H1 (cell line): Measurements from ENCODE around the gene OR2AJ1. TPM values are rescaled to one million over a fixed set of nuclear protein-coding genes. Genes with fewer than 3 reads are reported as not detected.

Experiments used
- CTCF ChIA-PET: fragments of 300-600 bp; sonication (Branson Sonifier 250); formaldehyde crosslinking; loops from one replicate; lab custom pipeline; 2021; ENCODE audit not compliant: partially characterized antibody; lab: Charles Lee
- POLR2A ChIA-PET: fragments of 300-600 bp; sonication (Branson Sonifier 250); formaldehyde crosslinking; loops from one replicate; lab custom pipeline; 2021; ENCODE audit warnings: inconsistent platforms; ENCODE audit not compliant: partially characterized antibody; lab: Charles Lee
- DNase-seq, 2 experiments: peaks; one replicate each; pipeline versions ENCODE4 v3.0.0 to v3.0.0-alpha.2; 2010 to 2022; ENCODE audit warnings: low spot score in 2 of 2, low read depth in 1 of 2, mixed read lengths in 1 of 2
- FAIRE-seq: peaks from 2 replicates; lab custom pipeline; 2011; peaks lifted over from hg19 to GRCh38; lab: Jason Lieb, UNC
- H2AFZ ChIP-seq: 2 replicates; pipeline ENCODE4 v1.8.1; 2012; ENCODE audit warnings: low read length, inconsistent platforms
- H2AK5ac ChIP-seq: 2 replicates; pipeline ENCODE4 v1.6.1; 2013; ENCODE audit warnings: low read depth, low read length
- H2BK120ac ChIP-seq: replicated peaks from 2 replicates; pipeline ENCODE3; 2013; ENCODE audit warnings: low read depth, low read length, inconsistent platforms
- H2BK12ac ChIP-seq: 2 replicates; pipeline ENCODE4 v1.6.1; 2013; ENCODE audit warnings: low read depth, low read length
- H2BK15ac ChIP-seq: 2 replicates; pipeline ENCODE4 v1.6.1; 2013; ENCODE audit warnings: low read length
- H2BK20ac ChIP-seq: 2 replicates; pipeline ENCODE4 v1.6.1; 2013; ENCODE audit warnings: low read length
- H2BK5ac ChIP-seq: 2 replicates; pipeline ENCODE4 v1.6.1; 2013; ENCODE audit warnings: low read depth, low read length
- H3K14ac ChIP-seq: 2 replicates; pipeline ENCODE4 v1.6.1; 2013; ENCODE audit warnings: inconsistent platforms; ENCODE audit not compliant: insufficient read length
- H3K18ac ChIP-seq: 2 replicates; pipeline ENCODE4 v1.6.1; 2013; ENCODE audit warnings: low read length; ENCODE audit errors: extremely low read depth
- H3K23ac ChIP-seq: 2 replicates; pipeline ENCODE4 v1.6.1; 2013; ENCODE audit warnings: inconsistent platforms; ENCODE audit not compliant: insufficient read length
- H3K23me2 ChIP-seq: 2 replicates; pipeline ENCODE4 v1.6.1; 2013; ENCODE audit warnings: low read depth, low read length
- H3K27ac ChIP-seq: 2 replicates; pipeline ENCODE4 v1.6.1; 2011; ENCODE audit warnings: low read depth, low read length, inconsistent platforms
- H3K27me3 ChIP-seq, 4 experiments: replicated peaks in 1 of 4; 1 replicate in 1 of 4; 2 replicates in 3 of 4; pipeline versions ENCODE4 v1.6.1 to v1.8.1; 2011 to 2013; ENCODE audit warnings: low read length in 3 of 4, mild to moderate bottlenecking in 3 of 4, inconsistent platforms in 2 of 4, mixed read lengths in 2 of 4, moderate library complexity in 1 of 4; ENCODE audit not compliant: control insufficient read depth in 3 of 4, insufficient read depth in 3 of 4; ENCODE audit errors: extremely low read depth in 1 of 4
- H3K36me3 ChIP-seq, 4 experiments: 2 replicates each; pipeline versions ENCODE4 v1.6.1 to v1.8.1; 2011 to 2013; ENCODE audit warnings: mild to moderate bottlenecking in 4 of 4, low read length in 3 of 4, moderate library complexity in 2 of 4, control low read depth in 1 of 4, inconsistent platforms in 1 of 4; ENCODE audit not compliant: insufficient read depth in 4 of 4, control insufficient read depth in 2 of 4
- H3K4ac ChIP-seq: replicated peaks from 2 replicates; pipeline ENCODE3; 2013; ENCODE audit warnings: low read length, low read depth, mixed read lengths, inconsistent platforms; ENCODE audit not compliant: insufficient read length
- H3K4me1 ChIP-seq, 4 experiments: replicated peaks in 1 of 4; 1 replicate in 1 of 4; 2 replicates in 3 of 4; pipeline versions ENCODE4 v1.6.1 to v1.8.1; 2011 to 2013; ENCODE audit warnings: low read length in 3 of 4, inconsistent platforms in 2 of 4, mixed read lengths in 1 of 4; ENCODE audit not compliant: insufficient read depth in 4 of 4, control insufficient read depth in 3 of 4
- H3K4me2 ChIP-seq, 2 experiments: 2 replicates each; pipeline versions ENCODE4 v1.6.1 to v1.8.1; 2011 to 2013; ENCODE audit warnings: low read depth in 2 of 2, low read length in 2 of 2, control low read depth in 1 of 2, inconsistent platforms in 1 of 2, mild to moderate bottlenecking in 1 of 2; ENCODE audit not compliant: insufficient read depth in 1 of 2
- H3K4me3 ChIP-seq, 4 experiments: fragments of 200-600, 300-600 bp in 1 of 4; sonication (generic), shearing (Covaris generic), sonication (Bioruptor Twin) in 1 of 4; 2 replicates each; pipeline versions ENCODE4 v1.5.1 to v1.8.1; 2011 to 2016; ENCODE audit warnings: low read length in 4 of 4, low read depth in 3 of 4, control low read depth in 2 of 4, inconsistent platforms in 2 of 4, mild to moderate bottlenecking in 2 of 4, mixed read lengths in 1 of 4, moderate library complexity in 1 of 4; ENCODE audit not compliant: insufficient read depth in 2 of 4; ENCODE audit errors: extremely low read depth in 1 of 4
- H3K56ac ChIP-seq: replicated peaks from 2 replicates; pipeline ENCODE3; 2013; ENCODE audit warnings: low read depth, mild to moderate bottlenecking, mixed read lengths, low read length, inconsistent platforms; ENCODE audit not compliant: insufficient read length
- H3K79me1 ChIP-seq: 2 replicates; pipeline ENCODE4 v1.6.1; 2013; ENCODE audit warnings: low read depth, low read length, control low read depth
- H3K79me2 ChIP-seq, 2 experiments: 2 replicates each; pipeline versions ENCODE4 v1.6.1 to v1.8.1; 2012 to 2013; ENCODE audit warnings: low read length in 2 of 2, mild to moderate bottlenecking in 2 of 2, inconsistent platforms in 1 of 2; ENCODE audit not compliant: insufficient read depth in 2 of 2, control insufficient read depth in 1 of 2
- H3K9ac ChIP-seq, 4 experiments: replicated peaks in 1 of 4; 1 replicate in 1 of 4; 2 replicates in 3 of 4; pipeline versions ENCODE4 v1.6.1 to v1.8.1; 2011 to 2013; ENCODE audit warnings: low read depth in 3 of 4, low read length in 3 of 4, control low read depth in 2 of 4, mild to moderate bottlenecking in 2 of 4, moderate library complexity in 2 of 4, inconsistent platforms in 1 of 4; ENCODE audit errors: extremely low read depth in 1 of 4
- H3K9me3 ChIP-seq, 2 experiments: 2 replicates each; pipeline versions ENCODE4 v1.6.1 to v1.8.1; 2012 to 2013; ENCODE audit warnings: mild to moderate bottlenecking in 2 of 2, moderate library complexity in 2 of 2, control low read depth in 1 of 2, inconsistent platforms in 1 of 2, low read depth in 1 of 2, low read length in 1 of 2, mixed read lengths in 1 of 2; ENCODE audit not compliant: insufficient read depth in 2 of 2
- H4K20me1 ChIP-seq, 2 experiments: replicated peaks in 1 of 2; 2 replicates each; pipeline versions ENCODE3 to v1.8.1; 2011 to 2013; ENCODE audit warnings: inconsistent platforms in 2 of 2, low read length in 2 of 2, mild to moderate bottlenecking in 1 of 2; ENCODE audit not compliant: insufficient read depth in 2 of 2, control insufficient read depth in 1 of 2
- H4K5ac ChIP-seq: 2 replicates; pipeline ENCODE4 v1.6.1; 2013; ENCODE audit warnings: low read length, low read depth, mixed read lengths, inconsistent platforms; ENCODE audit not compliant: insufficient read length
- H4K8ac ChIP-seq: 2 replicates; pipeline ENCODE4 v1.8.0; 2013; ENCODE audit warnings: mild to moderate bottlenecking, moderate library complexity, low read length, inconsistent platforms; ENCODE audit not compliant: insufficient read depth; ENCODE audit errors: extremely low read depth
- H4K91ac ChIP-seq: replicated peaks from 2 replicates; pipeline ENCODE3; 2013; ENCODE audit warnings: low read length, mixed read lengths, inconsistent platforms; ENCODE audit not compliant: insufficient read length
- ATF2 ChIP-seq: IDR thresholded peaks from 2 replicates; pipeline ENCODE4 v1.6.1; 2012; ENCODE audit warnings: low read length, inconsistent platforms
- CEBPB ChIP-seq: IDR thresholded peaks from 2 replicates; pipeline ENCODE4 v1.6.1; 2012; ENCODE audit warnings: low read depth, low read length
- CREB1 ChIP-seq: IDR thresholded peaks from 2 replicates; pipeline ENCODE4 v1.6.1; 2012; ENCODE audit warnings: inconsistent platforms
- HDAC2 ChIP-seq, 2 experiments: fragments of 300-600 bp in 1 of 2; sonication (generic) in 1 of 2; IDR thresholded peaks; 2 replicates each; pipeline ENCODE4 v1.6.1; 2011 to 2012; ENCODE audit warnings: low read depth in 2 of 2, low read length in 2 of 2, mild to moderate bottlenecking in 2 of 2, moderate library complexity in 2 of 2, borderline replicate concordance in 1 of 2, inconsistent platforms in 1 of 2
- JUND ChIP-seq: IDR thresholded peaks from 2 replicates; pipeline ENCODE4 v1.6.1; 2011; ENCODE audit warnings: mild to moderate bottlenecking, improper control_type of control experiment, low read length
- MAX ChIP-seq: IDR thresholded peaks from 2 replicates; pipeline ENCODE4 v1.6.1; 2012; ENCODE audit warnings: inconsistent platforms
- RAD21 ChIP-seq, 2 experiments: IDR thresholded peaks in 1 of 2; conservative IDR thresholded peaks in 1 of 2; 2 replicates each; pipeline ENCODE4 v1.6.1; 2011; ENCODE audit warnings: low read depth in 2 of 2, low read length in 2 of 2, improper control_type of control experiment in 1 of 2, inconsistent platforms in 1 of 2, mild to moderate bottlenecking in 1 of 2, moderate library complexity in 1 of 2
- RBBP5 ChIP-seq: IDR thresholded peaks from 2 replicates; pipeline ENCODE4 v1.7.1; 2012; ENCODE audit warnings: low read depth, mild to moderate bottlenecking, inconsistent platforms, low read length, moderate library complexity, borderline replicate concordance
- SP2 ChIP-seq: IDR thresholded peaks from 2 replicates; pipeline ENCODE4 v1.6.1; 2012; ENCODE audit warnings: mild to moderate bottlenecking, low read length, inconsistent platforms
- TAF1 ChIP-seq: IDR thresholded peaks from 2 replicates; pipeline ENCODE4 v1.6.1; 2011; ENCODE audit warnings: mild to moderate bottlenecking, low read depth, low read length
- TAF7 ChIP-seq: optimal IDR thresholded peaks from 2 replicates; pipeline ENCODE3; 2011; ENCODE audit warnings: low read depth, mild to moderate bottlenecking, inconsistent platforms, low read length, moderate library complexity, borderline replicate concordance
- YY1 ChIP-seq: IDR thresholded peaks from 2 replicates; pipeline ENCODE4 v1.6.1; 2011; ENCODE audit warnings: low read depth, mild to moderate bottlenecking, low read length
- WGBS, 2 experiments: shearing (Covaris generic) in 1 of 2; methylation state at CpG; one replicate each; pipeline versions ENCODE4 v1.1.6 to v1.1.7; 2013 to 2015; ENCODE audit warnings: low lambda C conversion rate in 2 of 2, mixed read lengths in 2 of 2, inconsistent platforms in 1 of 2, low coverage in 1 of 2, missing lambda C conversion rate in 1 of 2; ENCODE audit not compliant: insufficient replicate concordance in 2 of 2, insufficient coverage in 1 of 2, insufficient read length in 1 of 2; ENCODE audit errors: extremely low coverage in 1 of 2, missing lambda C conversion rate in 1 of 2; 5-methylcytosine and 5-hydroxymethylcytosine counted together
- polyA plus RNA-seq, 7 experiments: library from polyadenylated mRNA; depleted of rRNA in 3 of 7; stranded (reverse) in 5 of 7; unstranded in 2 of 7; fragments of >200 nt in 5 of 7; fragments of 200-250 nt in 2 of 7; gene quantifications; 1 replicate in 5 of 7; 2 replicates in 1 of 7; 4 replicates in 1 of 7; pipeline versions ENCODE4 v1.2.1 to v1.2.3, GENCODE V29; 2011 to 2013; ENCODE audit warnings: missing spikeins in 2 of 7, mixed read lengths in 2 of 7
- total RNA-seq: library from RNA; stranded (reverse); fragmentation: NEBNext Ultra II Directional; extraction: Animal tissue kit (Norgen Biotek cat#: 25700); gene quantifications from 2 replicates; pipeline ENCODE4 v1.2.1, GENCODE V29; 2021

OR2AJ1 gene
- total and polyA plus RNA-seq, 2 of the 8 experiments (the other 6 are each of a cell fraction or from before 2014, with no cell fraction given), result not detected

GRCh38 chr1:247913786-247914185 is 10.9 kb upstream of the OR2AJ1 start:
- no peak overlapping the region for H3K56ac ChIP-seq
- no peaks in the 10 kb centered on the region for H3K36me3 ChIP-seq
- no peak overlapping the region for H4K8ac ChIP-seq
- no peak overlapping the region for H2BK12ac ChIP-seq
- no peak overlapping the region for H2AFZ ChIP-seq
- no peaks in the 10 kb centered on the region for H3K79me1 ChIP-seq
- peaks cover 45 to 51% of the 10 kb centered on the region in 2 experiments for H3K9me3 ChIP-seq
- no peak overlapping the region for H3K23ac ChIP-seq
- H3K4ac ChIP-seq, result no peak overlapping the region
- H4K91ac ChIP-seq, result no peak overlapping the region
- ChIA-PET CTCF (interaction anchor here (1.0 kb wide), 1 partner anchor 22 kb away, joined by 3 read pairs; no protein-coding TSS in a partner anchor), POLR2A (no interaction called here)
- FAIRE-seq, result no peak
- H3K23me2 ChIP-seq, result no peaks in the 10 kb centered on the region
- no peak overlapping the region for H2BK5ac ChIP-seq
- WGBS, 2 experiments, result 62% methylated on average over 2 of the region's 2 CpGs; no CpG with 5 or more reads in 1 of the 2 experiments
- H3K4me3 ChIP-seq, result no peak overlapping the region
- no peak overlapping the region for H2BK20ac ChIP-seq
- no peak overlapping the region for H2BK15ac ChIP-seq
- H3K27ac ChIP-seq, result no peak overlapping the region
- H4K5ac ChIP-seq, result no peak overlapping the region
- H3K79me2 ChIP-seq, result no peaks in the 10 kb centered on the region
- H2BK120ac ChIP-seq, result no peak overlapping the region
- H3K27me3 ChIP-seq, result no peaks in the 10 kb centered on the region
- no peak overlapping the region for H3K4me2 ChIP-seq
- H4K20me1 ChIP-seq, result no peaks in the 10 kb centered on the region
- no peak overlapping the region for H3K14ac ChIP-seq
- no peaks in the 10 kb centered on the region for H3K4me1 ChIP-seq
- no peak overlapping the region for H2AK5ac ChIP-seq
- no peak overlapping the region for H3K18ac ChIP-seq
- no peak for DNase-seq
- no peak overlapping the region for H3K9ac ChIP-seq
- TF ChIP-seq SP2 (no peak), CREB1 (no peak), TAF7 (no peak), CEBPB (no peak), ATF2 (no peak), HDAC2 (IDR thresholded peaks at IDR 0.05; ENCODE audit: borderline replicate concordance in 1 of 2, low read depth in 2 of 2, low read length in 2 of 2) (no peak), RBBP5 (no peak), JUND (no peak), YY1 (no peak), RAD21 (IDR thresholded peaks at IDR 0.05 in 1 of 2, conservative IDR thresholded peaks at IDR 0.05 in 1 of 2; ENCODE audit: low read depth in 2 of 2, low read length in 2 of 2) (no peak), MAX (no peak), TAF1 (no peak)
